Measurements from ENCODE around the gene METTL8. TPM values are rescaled to one million over a fixed set of nuclear protein-coding genes. Genes with fewer than 3 reads are reported as not detected.

Gene METTL8
- polyA plus RNA-seq, 1 of the 3 experiments (the other 2 are of a cell fraction): 5.1 TPM

GRCh38 chr2:171387052-171387451, 46.7 kb downstream of the METTL8 start:
- 93% methylated on average over 7 of the region's 7 CpGs for WGBS (ENCODE audit: low lambda C conversion rate)
- no peak overlapping the region for H3K4me3 ChIP-seq (ENCODE audit: low read depth in 2 of 2, low read length in 1 of 2)
- ChIA-PET CTCF (interaction anchor here (1.0 to 1.3 kb wide), 2 partner anchors 10 to 14 kb away, joined by 3 read pairs; no protein-coding TSS in a partner anchor), POLR2A (no interaction called here)
- TF ChIP-seq FOXJ3 (CRISPR knock-in tag; IDR thresholded peaks at IDR 0.05) (no peak), ZBTB33 (IDR thresholded peaks at IDR 0.05; ENCODE audit: borderline replicate concordance, low read depth) (no peak), SMC3 (IDR thresholded peaks at IDR 0.05; ENCODE audit: low read depth, low read length) (no peak), CTCF (IDR thresholded peaks at IDR 0.05) (no peak), FOSL2 (IDR thresholded peaks at IDR 0.05; ENCODE audit: borderline replicate concordance, low read depth) (no peak), ELF1 (IDR thresholded peaks at IDR 0.05) (no peak), TCF12 (IDR thresholded peaks at IDR 0.05) (no peak), NRF1 (IDR thresholded peaks at IDR 0.05; ENCODE audit: low read depth, low read length) (no peak), REST (IDR thresholded peaks at IDR 0.05; ENCODE audit: low read depth, low read length) (no peak), GATA2 (CRISPR knock-in tag; IDR thresholded peaks at IDR 0.05) (no peak), JUND (IDR thresholded peaks at IDR 0.05) (no peak)
- no peak overlapping the region for H3K27ac ChIP-seq (ENCODE audit: low read depth in 2 of 2, low read length in 1 of 2)
- no peaks in the 10 kb centered on the region for H3K36me3 ChIP-seq (replicated peaks in 1 of 2; ENCODE audit: control insufficient read depth in 1 of 2, insufficient read depth in 2 of 2, low read length in 1 of 2)
- peaks cover 4% of the 10 kb centered on the region; the same call in 1 of the 2 replicates for H3K79me2 ChIP-seq (ENCODE audit: insufficient read depth)
- no peak overlapping the region for H3K4me2 ChIP-seq
- no peaks in the 10 kb centered on the region for H3K27me3 ChIP-seq (ENCODE audit: insufficient read depth)
- H2AFZ ChIP-seq (ENCODE audit: low read depth): no peak overlapping the region
- no peak overlapping the region for H3K9ac ChIP-seq
- H3F3A ChIP-seq (replicated peaks; ENCODE audit: insufficient read depth): peaks cover 19% of the 10 kb centered on the region
- no peaks in the 10 kb centered on the region for H4K20me1 ChIP-seq (ENCODE audit: insufficient read depth)
- H3K9me3 ChIP-seq: no peaks in the 10 kb centered on the region
- H3K4me1 ChIP-seq (ENCODE audit: control insufficient read depth in 1 of 2, insufficient read depth in 2 of 2, low read depth in 1 of 2, low read length in 1 of 2): peaks cover 0 to 14% of the 10 kb centered on the region in 2 experiments; a peak in 2 of 4 replicates
- DNase-seq: no peak
- H3K9me2 ChIP-seq: no peaks in the 10 kb centered on the region
